Renal pelvis (tissue), 4 donors: ENCODE data around the gene CHMP1B. TPM values are rescaled to one million over a fixed set of nuclear protein-coding genes. Genes with fewer than 3 reads are reported as not detected.
"Not testable (repeated sequence)": the region's sequence is repeated elsewhere in the genome, so short reads cannot be mapped to it uniquely, and the experiment has no call there.

ENCODE experiments used
- DNase-seq: peaks from one replicate; pipeline ENCODE4 v3.0.0-alpha.2; 2013
- polyA plus RNA-seq, 3 donors: library from polyadenylated mRNA; unstranded; fragments of 120-200 nt; gene quantifications; one replicate each; pipeline ENCODE4 v1.2.1, GENCODE V29; 2013; ENCODE audit not compliant: insufficient read length in 3 of 3

CHMP1B gene
- polyA plus RNA-seq, 3 donors = 44.5 to 47.3 (median 46.1) TPM

GRCh38 chr18:11891737-11892136 is 40.5 kb downstream of the CHMP1B start:
- DNase-seq = no peak

- not testable (repeated sequence) for DNase-seq
These were observed 41.2 kb downstream of the CHMP1B start for GRCh38 chr18:11892438-11892837.

- DNase-seq = no peak
These were observed 46.6 kb downstream of the CHMP1B start for GRCh38 chr18:11897781-11898180.

GRCh38 chr18:11899063-11899462 is 47.9 kb downstream of the CHMP1B start:
- DNase-seq = no peak

- DNase-seq = no peak
These were observed 50.7 kb downstream of the CHMP1B start for GRCh38 chr18:11901826-11902438.

- DNase-seq = no peak
These were observed 51.5 kb downstream of the CHMP1B start for GRCh38 chr18:11902522-11903292.

Other genes starting within 250 kb of the CHMP1B start
- not detected for gene SLC35G4, start 241.8 kb upstream of the CHMP1B start, polyA plus RNA-seq
- gene GNAL, start 162.1 kb upstream of the CHMP1B start, polyA plus RNA-seq = 1 to 10 TPM; 3.7 to 5.8 (median 4.2) TPM
- gene MPPE1, start 56.9 kb downstream of the CHMP1B start, polyA plus RNA-seq = 10 to 100 TPM; 40.7 to 55.9 (median 50.9) TPM
- 100 to 1,000 TPM; 106 to 129 (median 116) TPM for gene IMPA2, start 130.1 kb downstream of the CHMP1B start, polyA plus RNA-seq
- gene ANKRD62, start 242.4 kb downstream of the CHMP1B start, polyA plus RNA-seq = under 1 TPM in 2 of 3 donors, not detected in 1; 0.03 to 0.07 TPM